H9 (cell line): ENCODE measurements around the gene GJD4. TPM values are rescaled to one million over a fixed set of nuclear protein-coding genes. Genes with fewer than 3 reads are reported as not detected.

ENCODE experiments used
- DNase-seq: peaks from one replicate; pipeline ENCODE4 v3.0.0-alpha.2; 2017
- H2AFZ ChIP-seq: one replicate; pipeline ENCODE4 v1.6.1; 2013; ENCODE audit warnings: mild to moderate bottlenecking, low read length, control low read depth, moderate library complexity
- H2AK5ac ChIP-seq: 2 replicates; pipeline ENCODE4 v1.6.1; 2013; ENCODE audit warnings: low read length, control low read depth, mixed read lengths; ENCODE audit not compliant: insufficient read length
- H2BK120ac ChIP-seq: one replicate; pipeline ENCODE4 v1.6.1; 2013; ENCODE audit warnings: low read depth, mild to moderate bottlenecking, low read length, control low read depth, inconsistent platforms; ENCODE audit not compliant: poor library complexity, severe bottlenecking
- H2BK12ac ChIP-seq: 2 replicates; pipeline ENCODE4 v1.6.1; 2013; ENCODE audit warnings: low read length, control low read depth, mixed read lengths, low read depth; ENCODE audit not compliant: insufficient read length
- H2BK15ac ChIP-seq: 2 replicates; pipeline ENCODE4 v1.6.1; 2013; ENCODE audit warnings: low read depth, low read length, control low read depth
- H2BK20ac ChIP-seq: one replicate; pipeline ENCODE4 v1.6.1; 2013; ENCODE audit warnings: low read depth, mild to moderate bottlenecking, low read length, control low read depth, inconsistent platforms; ENCODE audit not compliant: poor library complexity, severe bottlenecking
- H2BK5ac ChIP-seq: 2 replicates; pipeline ENCODE4 v1.6.1; 2013; ENCODE audit warnings: low read length, control low read depth, mixed read lengths; ENCODE audit not compliant: insufficient read length
- H3K14ac ChIP-seq: 2 replicates; pipeline ENCODE4 v1.6.1; 2013; ENCODE audit warnings: low read length, control low read depth; ENCODE audit not compliant: insufficient read depth
- H3K18ac ChIP-seq: 2 replicates; pipeline ENCODE4 v1.6.1; 2013; ENCODE audit warnings: low read depth, mild to moderate bottlenecking, mixed read lengths, low read length, control low read depth; ENCODE audit not compliant: insufficient read length
- H3K23ac ChIP-seq: 2 replicates; pipeline ENCODE4 v1.6.1; 2013; ENCODE audit warnings: low read length, control low read depth, mixed read lengths, low read depth; ENCODE audit not compliant: insufficient read length
- H3K23me2 ChIP-seq: 2 replicates; pipeline ENCODE4 v1.6.1; 2013; ENCODE audit warnings: low read depth, mild to moderate bottlenecking, mixed read lengths, low read length, control low read depth; ENCODE audit not compliant: insufficient read length, poor library complexity, severe bottlenecking
- H3K27ac ChIP-seq: 2 replicates; pipeline ENCODE4 v1.5.1; 2013; ENCODE audit warnings: low read length, control low read depth, mixed read lengths, low read depth; ENCODE audit not compliant: insufficient read length
- H3K27me3 ChIP-seq: 2 replicates; pipeline ENCODE4 v1.6.1; 2013; ENCODE audit warnings: low read length, control low read depth, inconsistent platforms; ENCODE audit not compliant: insufficient read depth
- H3K4ac ChIP-seq: 2 replicates; pipeline ENCODE4 v1.6.1; 2013; ENCODE audit warnings: low read depth, mild to moderate bottlenecking, control low read depth, inconsistent platforms, low read length, moderate library complexity
- H3K4me1 ChIP-seq: 2 replicates; pipeline ENCODE4 v1.6.1; 2013; ENCODE audit warnings: low read length, control low read depth, inconsistent platforms; ENCODE audit not compliant: insufficient read depth
- H3K4me2 ChIP-seq: 2 replicates; pipeline ENCODE4 v1.6.1; 2013; ENCODE audit warnings: low read length, control low read depth, mixed read lengths; ENCODE audit not compliant: insufficient read length, insufficient read depth
- H3K56ac ChIP-seq: 2 replicates; pipeline ENCODE4 v1.6.1; 2013; ENCODE audit warnings: low read depth, mild to moderate bottlenecking, mixed read lengths, low read length, control low read depth; ENCODE audit not compliant: insufficient read length
- H3K79me1 ChIP-seq: 2 replicates; pipeline ENCODE4 v1.6.1; 2013; ENCODE audit warnings: low read depth, mild to moderate bottlenecking, moderate library complexity, low read length, control low read depth, inconsistent platforms; ENCODE audit not compliant: insufficient read depth, poor library complexity, severe bottlenecking
- H3K79me2 ChIP-seq: 2 replicates; pipeline ENCODE4 v1.6.1; 2013; ENCODE audit warnings: low read length, control low read depth, inconsistent platforms; ENCODE audit not compliant: insufficient read depth
- H3K9ac ChIP-seq: 2 replicates; pipeline ENCODE4 v1.6.1; 2013; ENCODE audit warnings: low read length, control low read depth, mixed read lengths; ENCODE audit not compliant: insufficient read length; ENCODE audit errors: extremely low read depth
- H3K9me3 ChIP-seq: one replicate; pipeline ENCODE4 v1.6.1; 2013; ENCODE audit warnings: low read depth, low read length, inconsistent platforms; ENCODE audit not compliant: control insufficient read depth
- H3T11ph ChIP-seq: one replicate; pipeline ENCODE4 v1.6.1; 2013; ENCODE audit warnings: mild to moderate bottlenecking, low read length, control low read depth, inconsistent platforms
- H4K20me1 ChIP-seq: one replicate; pipeline ENCODE4 v1.6.1; 2013; ENCODE audit not compliant: control insufficient read depth, insufficient read length, insufficient read depth
- H4K5ac ChIP-seq: 2 replicates; pipeline ENCODE4 v1.6.1; 2013; ENCODE audit warnings: low read depth, mild to moderate bottlenecking, mixed read lengths, low read length, control low read depth; ENCODE audit not compliant: insufficient read length
- H4K8ac ChIP-seq: replicated peaks from 2 replicates; pipeline ENCODE4 v1.6.1; 2013; ENCODE audit warnings: low read length, control low read depth, mixed read lengths, low read depth; ENCODE audit not compliant: insufficient read length
- H4K91ac ChIP-seq: 2 replicates; pipeline ENCODE4 v1.6.1; 2013; ENCODE audit warnings: low read depth, mild to moderate bottlenecking, moderate library complexity, mixed read lengths, low read length, control low read depth; ENCODE audit not compliant: insufficient read length
- H3K27ac Mint-ChIP-seq, 3 experiments: 2 replicates in 2 of 3; 3 replicates in 1 of 3; pipeline ENCODE4 v1.8.0; 2020 to 2021; ENCODE audit warnings: mixed read lengths in 3 of 3, mild to moderate bottlenecking in 1 of 3, moderate library complexity in 1 of 3
- H3K27me3 Mint-ChIP-seq: 2 replicates; pipeline ENCODE4 v1.8.0; 2021; ENCODE audit warnings: low read depth, mild to moderate bottlenecking, moderate library complexity, mixed read lengths
- H3K36me3 Mint-ChIP-seq, 3 experiments: 2 replicates in 2 of 3; 3 replicates in 1 of 3; pipeline ENCODE4 v1.8.0; 2020 to 2021; ENCODE audit warnings: low read depth in 3 of 3, mixed read lengths in 3 of 3; ENCODE audit not compliant: insufficient read depth in 1 of 3
- H3K4me1 Mint-ChIP-seq, 2 experiments: 2 replicates each; pipeline ENCODE4 v1.8.0; 2020; ENCODE audit warnings: mixed read lengths in 2 of 2
- H3K4me3 Mint-ChIP-seq, 2 experiments: 2 replicates in 1 of 2; 3 replicates in 1 of 2; pipeline ENCODE4 v1.8.0; 2020 to 2021; ENCODE audit warnings: mild to moderate bottlenecking in 2 of 2, mixed read lengths in 2 of 2, moderate library complexity in 1 of 2
- H3K9me3 Mint-ChIP-seq, 2 experiments: 2 replicates in 1 of 2; 3 replicates in 1 of 2; pipeline ENCODE4 v1.8.0; 2020; ENCODE audit warnings: mild to moderate bottlenecking in 2 of 2, mixed read lengths in 2 of 2, moderate library complexity in 1 of 2
- CTCF ChIP-seq: fragments of 200-600 bp; sonication (generic); conservative IDR thresholded peaks from 3 replicates; pipeline ENCODE4 v1.8.0; 2021; ENCODE audit warnings: antibody characterized with exemption, mild to moderate bottlenecking
- WGBS: extraction: QIAGEN DNeasy Blood & Tissue Kit; methylation state at CpG from one replicate; pipeline ENCODE4 v1.1.7; 2013; ENCODE audit warnings: missing lambda C conversion rate, low lambda C conversion rate, mixed read lengths; ENCODE audit not compliant: insufficient read length; ENCODE audit errors: extremely low coverage; 5-methylcytosine and 5-hydroxymethylcytosine counted together
- total RNA-seq: library from RNA; stranded (reverse); gene quantifications from 2 replicates; pipeline ENCODE4 v1.2.1, GENCODE V29; 2021

Gene GJD4
- total RNA-seq, 1 experiment from 2014 or later: not detected

GRCh38 chr10:35598379-35598778 is 6.8 kb upstream of the GJD4 start:
- Histone ChIP-seq H3K79me1 (no peaks in the 10 kb centered on the region), H2AFZ (no peak overlapping the region), H3K23ac (no peak overlapping the region), H3K27me3 (no peaks in the 10 kb centered on the region), H2BK12ac (no peak overlapping the region), H3K14ac (no peak overlapping the region), H2BK15ac (no peak overlapping the region), H4K5ac (no peak overlapping the region), H3K56ac (no peak overlapping the region), H2BK20ac (no peak overlapping the region), H3K79me2 (no peaks in the 10 kb centered on the region), H4K91ac (no peak overlapping the region), H2AK5ac (no peak overlapping the region), H2BK5ac (no peak overlapping the region), H3T11ph (no peak overlapping the region), H4K8ac (no peak overlapping the region), H3K9me3 (no peaks in the 10 kb centered on the region), H4K20me1 (no peaks in the 10 kb centered on the region), H2BK120ac (no peak overlapping the region), H3K27ac (no peak overlapping the region), H3K9ac (no peak overlapping the region), H3K18ac (no peak overlapping the region), H3K4me2 (no peak overlapping the region), H3K4me1 (peaks cover 12% of the 10 kb centered on the region; the same call in 1 of the 2 replicates), H3K4ac (no peak overlapping the region), H3K23me2 (no peaks in the 10 kb centered on the region)
- peaks cover 10 to 21% of the 10 kb centered on the region in 2 experiments for H3K9me3 Mint-ChIP-seq
- TF ChIP-seq CTCF: peak; percentile 60
- H3K4me1 Mint-ChIP-seq: peaks cover 42 to 44% of the 10 kb centered on the region in 2 experiments
- H3K36me3 Mint-ChIP-seq: peaks cover 0 to 10% (median 8%) of the 10 kb centered on the region in 3 experiments; a peak in 5 of 7 replicates
- no peak overlapping the region; a peak in 1 of 7 replicates for H3K27ac Mint-ChIP-seq
- no CpG with 5 or more reads among the region's 6 CpGs for WGBS
- H3K27me3 Mint-ChIP-seq: peaks cover 4% of the 10 kb centered on the region
- DNase-seq: no peak
- no peak overlapping the region for H3K4me3 Mint-ChIP-seq
